ENCODE results near the gene KLHL6. TPM values are rescaled to one million over a fixed set of nuclear protein-coding genes. Genes with fewer than 3 reads are reported as not detected.

Gene KLHL6
- total and polyA plus RNA-seq, 10 of the 15 experiments (the other 5 are each of a cell fraction or from before 2014, with no cell fraction given): 4.0 to 91.8 (median 24.4) TPM

GRCh38 chr3:183493296-183494045 lies 62.0 kb downstream of the KLHL6 start:
- intact Hi-C loops (cut with micrococcal nuclease; ENCODE audit: unreplicated experiment): no loop called here
- FAIRE-seq (no peak), ATAC-seq (no peak), DNase-seq (ENCODE audit: low read depth, low spot score) (no peak)
- ChIA-PET CTCF (interaction anchor here (1.0 to 1.4 kb wide), 3 partner anchors 14 to 57 kb away, joined by 3 to 4 read pairs (median 4); no protein-coding TSS in a partner anchor), POLR2A (interaction anchor here (1.1 to 2.1 kb wide), 2 partner anchors 8 to 19 kb away, joined by 3 to 8 read pairs; no protein-coding TSS in a partner anchor), RAD21 (ENCODE audit: unreplicated experiment) (interaction anchor here (0.6 to 1.2 kb wide), 3 partner anchors 15 to 35 kb away, joined by 3 read pairs; no protein-coding TSS in a partner anchor), SMC1A (ENCODE audit: uncharacterized antibody, unreplicated experiment) (interaction anchor here (1.3 to 2.0 kb wide), 2 partner anchors 13 to 16 kb away, joined by 5 to 9 read pairs; no protein-coding TSS in a partner anchor)
- no peak overlapping the region for H2AFZ ChIP-seq (ENCODE audit: control insufficient read depth, low read depth, low read length)
- no TSS peak for BruUV-seq (replicated peaks)
- no peaks in the 10 kb centered on the region for H3K27me3 ChIP-seq (replicated peaks in 1 of 2; ENCODE audit: control insufficient read depth in 2 of 2, insufficient read depth in 2 of 2, low read length in 1 of 2)
- H3K27ac ChIP-seq (ENCODE audit: control insufficient read depth, insufficient read depth): no peak overlapping the region
- 27% methylated on average over 4 of the region's 4 CpGs for WGBS (ENCODE audit: insufficient coverage, insufficient replicate concordance, low lambda C conversion rate, missing lambda C conversion rate)
- in situ Hi-C loops (cut with MboI): no loop called here
- no peaks in the 10 kb centered on the region for H4K20me1 ChIP-seq (ENCODE audit: control insufficient read depth, insufficient read depth)
- peaks cover 0 to 20% of the 10 kb centered on the region in 2 experiments; a peak in 2 of 4 replicates for H3K36me3 ChIP-seq (ENCODE audit: control insufficient read depth in 2 of 2, insufficient read depth in 2 of 2, low read length in 1 of 2)
- H3K79me2 ChIP-seq (ENCODE audit: control insufficient read depth, insufficient read depth, low read length): no peaks in the 10 kb centered on the region
- H3K4me2 ChIP-seq (ENCODE audit: control insufficient read depth, insufficient read depth): no peak overlapping the region
- H3K9me3 ChIP-seq (replicated peaks; ENCODE audit: control insufficient read depth, insufficient read depth, low read length): no peaks in the 10 kb centered on the region; the same call in 2 of the 3 replicates
- H3K9ac ChIP-seq (ENCODE audit: control insufficient read depth, insufficient read depth, low read length): no peak overlapping the region
- no peaks in the 10 kb centered on the region for H3K4me1 ChIP-seq (ENCODE audit: control insufficient read depth, insufficient read depth, low read length)
- TF ChIP-seq ATF2 (IDR thresholded peaks at IDR 0.05; ENCODE audit: low read length): no peak
- TF ChIP-seq STAT3 (IDR thresholded peaks at IDR 0.05; ENCODE audit: low read depth, low read length): no peak
- no peak for TF ChIP-seq ETV6 (conservative IDR thresholded peaks at IDR 0.05 in 1 of 2, IDR thresholded peaks at IDR 0.05 in 1 of 2; ENCODE audit: borderline replicate concordance in 1 of 2, low read depth in 1 of 2)
- H3K4me3 ChIP-seq: no peak overlapping the region
